IPS-20b (cell line): ENCODE data around the gene LRCH1.

Experiments used
- H3K27ac ChIP-seq: one replicate; pipeline ENCODE4 v1.5.1; 2013; ENCODE audit warnings: low read length
- H3K27me3 ChIP-seq: 2 replicates; pipeline ENCODE4 v1.6.1; 2013; ENCODE audit warnings: mild to moderate bottlenecking, low read length, inconsistent platforms; ENCODE audit not compliant: insufficient read depth
- H3K36me3 ChIP-seq: 2 replicates; pipeline ENCODE4 v1.6.1; 2013; ENCODE audit warnings: low read depth, mild to moderate bottlenecking, inconsistent platforms, low read length, moderate library complexity; ENCODE audit not compliant: insufficient read depth
- H3K4me1 ChIP-seq: 2 replicates; pipeline ENCODE4 v1.6.1; 2013; ENCODE audit warnings: mild to moderate bottlenecking, control low read depth, inconsistent platforms, low read length, moderate library complexity; ENCODE audit not compliant: insufficient read depth
- H3K4me3 ChIP-seq: 2 replicates; pipeline ENCODE4 v1.5.1; 2013; ENCODE audit warnings: mild to moderate bottlenecking, low read length, inconsistent platforms
- H3K9ac ChIP-seq: 2 replicates; pipeline ENCODE4 v1.6.1; 2013; ENCODE audit warnings: low read depth, mild to moderate bottlenecking, inconsistent platforms, low read length, moderate library complexity
- H3K9me3 ChIP-seq: 2 replicates; pipeline ENCODE4 v1.6.1; 2013; ENCODE audit warnings: mild to moderate bottlenecking, low read depth, low read length, inconsistent platforms; ENCODE audit not compliant: insufficient read depth

The LRCH1 gene

GRCh38 chr13:46580362-46580839 is 27.4 kb downstream of the LRCH1 start:
- H3K36me3 ChIP-seq: no peaks in the 10 kb centered on the region
- no peaks in the 10 kb centered on the region for H3K27me3 ChIP-seq
- H3K4me3 ChIP-seq: no peak overlapping the region
- H3K4me1 ChIP-seq: no peaks in the 10 kb centered on the region
- no peak overlapping the region for H3K9ac ChIP-seq
- H3K27ac ChIP-seq: no peak overlapping the region
- no peaks in the 10 kb centered on the region for H3K9me3 ChIP-seq

- H3K9me3 ChIP-seq: no peaks in the 10 kb centered on the region
- H3K9ac ChIP-seq: no peak overlapping the region
- H3K27ac ChIP-seq: no peak overlapping the region
- H3K4me1 ChIP-seq: peaks cover 4% of the 10 kb centered on the region; the same call in 1 of the 2 replicates
- H3K36me3 ChIP-seq: no peaks in the 10 kb centered on the region
- no peaks in the 10 kb centered on the region for H3K27me3 ChIP-seq
- H3K4me3 ChIP-seq: no peak overlapping the region
Measured at GRCh38 chr13:46582190-46582589, 29.2 kb downstream of the LRCH1 start.

GRCh38 chr13:46586751-46587514 is 34.0 kb downstream of the LRCH1 start:
- Histone ChIP-seq H3K27ac (no peak overlapping the region), H3K4me3 (no peak overlapping the region), H3K4me1 (peaks cover 4% of the 10 kb centered on the region; the same call in 1 of the 2 replicates), H3K9me3 (no peaks in the 10 kb centered on the region), H3K27me3 (no peaks in the 10 kb centered on the region), H3K9ac (no peak overlapping the region), H3K36me3 (no peaks in the 10 kb centered on the region)

GRCh38 chr13:46587807-46588418 is 34.9 kb downstream of the LRCH1 start:
- Histone ChIP-seq H3K9me3 (no peaks in the 10 kb centered on the region), H3K27ac (no peak overlapping the region), H3K27me3 (no peaks in the 10 kb centered on the region), H3K4me1 (peaks cover 4% of the 10 kb centered on the region; the same call in 1 of the 2 replicates), H3K36me3 (no peaks in the 10 kb centered on the region), H3K4me3 (no peak overlapping the region), H3K9ac (no peak overlapping the region)

- Histone ChIP-seq H3K27ac (no peak overlapping the region), H3K4me1 (peaks cover 4% of the 10 kb centered on the region; the same call in 1 of the 2 replicates), H3K9me3 (no peaks in the 10 kb centered on the region), H3K36me3 (no peaks in the 10 kb centered on the region), H3K4me3 (no peak overlapping the region), H3K27me3 (no peaks in the 10 kb centered on the region), H3K9ac (no peak overlapping the region)
Measured at GRCh38 chr13:46592385-46592784, 39.4 kb downstream of the LRCH1 start.

GRCh38 chr13:46593398-46593797 is 40.4 kb downstream of the LRCH1 start:
- H3K9me3 ChIP-seq: no peaks in the 10 kb centered on the region
- H3K4me1 ChIP-seq: peaks cover 4% of the 10 kb centered on the region; the same call in 1 of the 2 replicates
- no peak overlapping the region for H3K9ac ChIP-seq

GRCh38 chr13:46594374-46595078 is 41.6 kb downstream of the LRCH1 start:
- H3K9ac ChIP-seq: no peak overlapping the region
- no peak overlapping the region for H3K4me3 ChIP-seq
- no peaks in the 10 kb centered on the region for H3K36me3 ChIP-seq
- H3K27ac ChIP-seq: no peak overlapping the region
- peaks cover 4% of the 10 kb centered on the region; the same call in 1 of the 2 replicates for H3K4me1 ChIP-seq
- H3K27me3 ChIP-seq: no peaks in the 10 kb centered on the region
- H3K9me3 ChIP-seq: no peaks in the 10 kb centered on the region

More at GRCh38 chr13:46593398-46593797, 40.4 kb downstream of the LRCH1 start:
- H3K36me3 ChIP-seq: no peaks in the 10 kb centered on the region
- no peak overlapping the region for H3K4me3 ChIP-seq
- no peak overlapping the region for H3K27ac ChIP-seq
- H3K27me3 ChIP-seq: no peaks in the 10 kb centered on the region

- H3K9ac ChIP-seq: no peak overlapping the region
- no peaks in the 10 kb centered on the region for H3K9me3 ChIP-seq
- no peaks in the 10 kb centered on the region for H3K27me3 ChIP-seq
- no peak overlapping the region for H3K4me3 ChIP-seq
- H3K4me1 ChIP-seq: peaks cover 4% of the 10 kb centered on the region; the same call in 1 of the 2 replicates
- H3K36me3 ChIP-seq: no peaks in the 10 kb centered on the region
- H3K27ac ChIP-seq: no peak overlapping the region
Measured at GRCh38 chr13:46595136-46595884, 42.3 kb downstream of the LRCH1 start.

- H3K4me1 ChIP-seq: peaks cover 4% of the 10 kb centered on the region; the same call in 1 of the 2 replicates
- H3K9ac ChIP-seq: no peak overlapping the region
- no peak overlapping the region for H3K4me3 ChIP-seq
- H3K9me3 ChIP-seq: no peaks in the 10 kb centered on the region
- H3K27ac ChIP-seq: no peak overlapping the region
- H3K27me3 ChIP-seq: no peaks in the 10 kb centered on the region
- no peaks in the 10 kb centered on the region for H3K36me3 ChIP-seq
Measured at GRCh38 chr13:46595885-46596275, 42.9 kb downstream of the LRCH1 start.

- Histone ChIP-seq H3K4me1 (peaks cover 4% of the 10 kb centered on the region; the same call in 1 of the 2 replicates), H3K27ac (no peak overlapping the region), H3K4me3 (no peak overlapping the region)
Measured at GRCh38 chr13:46596466-46596865, 43.5 kb downstream of the LRCH1 start.

More at GRCh38 chr13:46596466-46596865, 43.5 kb downstream of the LRCH1 start:
- H3K36me3 ChIP-seq: no peaks in the 10 kb centered on the region
- no peaks in the 10 kb centered on the region for H3K27me3 ChIP-seq
- H3K9ac ChIP-seq: no peak overlapping the region
- H3K9me3 ChIP-seq: no peaks in the 10 kb centered on the region
